GM11168 (cell line): ENCODE measurements around the gene SKI.
"Not testable (repeated sequence)": the region's sequence is repeated elsewhere in the genome, so short reads cannot be mapped to it uniquely, and the experiment has no call there.

Source experiments
- in situ Hi-C: fragments of 300-500 bp; cut with MboI; formaldehyde crosslinking; loops from one replicate; pipeline ENCODE4 v1.12.0; 2022; ENCODE audit warnings: low sequenced_read_pairs; ENCODE audit not compliant: unreplicated experiment

The SKI gene

DNA sequence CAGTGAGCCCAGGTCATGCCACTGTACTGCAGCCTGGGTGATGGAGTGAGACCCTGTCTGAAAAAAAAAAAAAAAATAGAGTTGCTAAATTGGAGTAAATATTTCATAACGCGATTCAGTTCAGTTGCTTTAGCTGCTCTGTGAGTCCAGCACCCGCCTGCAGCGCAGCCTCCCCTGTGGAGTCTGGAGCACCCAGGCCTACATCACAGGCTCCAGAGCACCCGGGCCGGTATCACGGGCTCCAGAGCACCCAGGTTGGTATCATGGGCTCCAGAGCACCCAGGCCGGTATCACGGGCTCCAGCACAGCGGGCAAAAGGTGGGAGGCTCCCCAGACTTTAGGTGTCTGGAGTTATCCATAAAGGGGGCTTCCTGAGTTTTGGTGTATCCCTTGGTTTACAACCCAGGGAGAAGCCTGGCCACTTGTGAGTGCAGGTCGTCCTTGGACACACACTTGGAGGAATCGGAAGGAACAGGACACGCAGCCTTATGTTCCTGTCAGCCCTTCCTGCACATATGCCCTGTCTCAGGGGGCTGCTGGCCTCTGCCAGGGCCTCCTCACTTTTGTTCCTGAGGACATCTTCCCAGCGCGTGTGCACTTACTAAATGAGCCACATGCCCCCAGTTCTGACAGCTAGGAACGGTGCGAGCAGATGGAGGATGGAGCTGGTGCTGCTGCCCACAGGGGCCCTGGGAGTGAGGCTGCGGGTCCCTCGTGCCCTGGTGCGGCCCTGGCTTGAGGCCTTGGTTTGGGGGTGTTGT is 25.1 kb downstream of the SKI start:
- in situ Hi-C loops, result no loop called here

DNA sequence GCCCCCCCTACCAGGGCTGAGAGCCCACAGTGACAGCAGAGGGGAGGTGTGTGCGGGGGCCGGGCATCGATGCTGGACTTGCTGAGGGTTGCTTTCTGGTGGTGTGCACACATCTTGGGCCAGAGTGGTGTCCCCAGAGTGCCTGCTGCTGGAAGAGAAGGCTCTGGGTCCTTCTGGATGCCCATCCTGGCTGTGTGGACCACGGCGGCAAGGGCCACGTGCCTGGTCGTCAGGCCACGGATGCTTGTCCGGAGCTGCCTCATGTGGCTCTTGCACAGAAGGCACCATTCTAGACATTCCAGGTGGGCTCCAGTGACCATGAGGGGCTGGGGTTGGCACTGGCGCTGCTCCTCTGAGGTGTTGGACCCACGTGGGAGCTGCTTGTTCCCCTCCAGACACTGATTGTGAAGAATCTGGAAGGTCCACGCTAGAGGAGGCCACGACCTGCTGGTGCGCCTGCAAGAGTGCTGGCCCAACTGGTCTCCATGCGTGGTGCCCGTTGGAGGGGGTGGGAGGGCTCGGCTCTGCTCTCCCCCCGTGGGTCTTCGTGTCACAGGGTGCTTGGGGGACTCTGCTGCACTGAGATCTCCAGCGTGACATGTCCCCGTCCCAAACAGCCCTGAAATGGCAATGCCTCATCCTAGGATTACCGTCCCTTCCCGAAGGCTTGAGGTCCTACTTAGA is 25.8 kb downstream of the SKI start:
- in situ Hi-C loops, result no loop called here

DNA sequence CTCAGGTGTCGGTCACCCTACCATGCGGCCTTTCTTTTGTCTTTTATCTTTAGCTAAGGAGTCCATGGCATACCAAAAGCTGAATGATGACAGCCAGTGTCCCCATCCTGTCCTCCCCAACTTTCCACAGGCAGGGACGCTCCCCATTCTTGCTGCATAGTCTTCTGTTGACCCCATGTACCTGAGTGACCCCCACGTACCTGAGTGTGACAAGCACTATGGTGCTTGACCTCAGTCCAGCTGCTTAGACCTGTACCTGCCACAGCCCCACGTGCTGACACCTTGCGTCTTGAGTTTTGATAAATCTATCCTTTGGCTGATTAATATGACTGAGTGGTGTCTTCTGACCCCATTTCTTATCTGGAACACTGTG is 26.9 kb downstream of the SKI start:
- in situ Hi-C loops, result no loop called here

DNA sequence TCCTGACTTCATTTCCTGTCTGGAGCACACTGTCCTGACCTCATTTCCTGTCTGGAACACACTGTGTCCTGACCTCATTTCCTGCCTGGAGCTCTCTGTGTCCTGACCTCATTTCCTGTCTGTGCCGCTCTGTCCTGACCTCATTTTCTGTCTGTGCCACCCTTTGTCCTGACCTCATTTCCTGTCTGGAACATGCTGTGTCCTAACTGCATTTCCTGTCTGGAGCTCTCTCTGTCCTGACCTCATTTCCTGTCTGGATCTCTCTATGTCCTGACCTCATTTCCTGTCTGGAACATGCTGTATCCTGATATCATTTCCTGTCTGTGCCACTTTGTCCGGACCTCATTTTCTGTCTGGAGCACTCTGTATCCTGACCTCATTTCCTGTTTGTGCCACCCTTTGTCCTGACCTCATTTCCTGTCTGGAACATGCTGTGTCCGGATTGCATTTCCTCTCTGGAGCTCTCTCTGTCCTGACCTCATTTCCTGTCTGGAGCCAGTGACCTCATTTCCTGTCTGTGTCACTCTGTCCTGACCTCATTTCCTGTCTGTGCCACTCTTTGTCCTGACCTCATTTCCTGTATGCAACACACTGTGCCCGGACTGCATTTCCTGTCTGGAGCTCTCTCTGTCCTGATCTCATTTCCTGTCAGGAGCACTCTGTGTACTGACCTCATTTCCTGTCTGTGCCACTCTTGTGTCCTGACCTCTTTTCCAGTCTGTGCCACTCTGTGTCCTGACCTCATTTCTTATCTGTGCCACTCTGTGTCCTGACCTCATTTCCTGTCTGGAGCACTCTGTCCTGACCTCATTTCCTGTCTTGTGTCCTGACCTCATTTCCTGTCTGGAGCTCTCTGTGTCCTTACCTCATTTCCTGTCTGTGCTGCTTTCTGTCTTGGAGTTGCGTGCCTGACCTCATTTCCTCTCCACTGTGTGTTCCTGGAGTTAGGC is 27.6 kb downstream of the SKI start:
- in situ Hi-C loops, result no loop called here

DNA sequence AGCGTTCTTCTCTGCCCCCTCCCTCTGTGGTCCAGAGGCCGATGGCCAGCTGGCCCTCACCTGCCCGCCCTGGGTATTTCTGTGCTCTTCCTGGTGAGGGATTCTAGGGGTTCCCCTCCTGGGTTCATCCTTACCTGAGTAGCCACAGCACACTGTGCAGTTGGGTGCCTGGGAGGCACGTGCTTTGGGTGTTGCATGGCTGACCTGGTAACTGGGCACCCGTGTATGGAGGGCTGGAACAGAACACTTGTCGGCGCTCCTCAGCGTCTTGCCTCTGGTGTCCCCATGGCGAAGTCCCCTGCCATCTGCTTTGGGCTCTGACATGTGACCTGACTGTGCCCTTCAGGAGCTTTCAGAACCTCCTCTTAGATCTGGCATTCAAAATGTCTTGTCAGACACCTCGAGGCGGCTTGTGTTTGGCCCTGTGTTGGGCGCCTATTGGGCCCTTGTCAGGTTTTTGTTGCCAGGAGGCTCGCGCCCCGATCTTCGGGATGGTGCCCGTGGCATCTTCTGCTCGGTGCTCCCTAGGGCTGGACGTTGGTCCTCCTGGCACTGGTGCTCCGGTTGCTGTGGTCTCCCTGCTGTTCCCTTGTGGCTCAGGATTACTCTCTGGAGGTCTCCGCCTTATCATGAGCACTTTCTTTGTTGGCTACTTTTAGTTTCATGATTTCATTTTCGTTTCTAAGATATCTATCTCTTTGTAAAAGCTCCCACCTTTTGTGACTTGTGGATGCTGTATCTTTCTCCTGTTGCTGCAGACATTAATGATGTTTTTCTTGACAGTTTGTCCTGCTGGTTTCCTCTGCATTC is 28.5 kb downstream of the SKI start:
- in situ Hi-C loops, result no loop called here

DNA sequence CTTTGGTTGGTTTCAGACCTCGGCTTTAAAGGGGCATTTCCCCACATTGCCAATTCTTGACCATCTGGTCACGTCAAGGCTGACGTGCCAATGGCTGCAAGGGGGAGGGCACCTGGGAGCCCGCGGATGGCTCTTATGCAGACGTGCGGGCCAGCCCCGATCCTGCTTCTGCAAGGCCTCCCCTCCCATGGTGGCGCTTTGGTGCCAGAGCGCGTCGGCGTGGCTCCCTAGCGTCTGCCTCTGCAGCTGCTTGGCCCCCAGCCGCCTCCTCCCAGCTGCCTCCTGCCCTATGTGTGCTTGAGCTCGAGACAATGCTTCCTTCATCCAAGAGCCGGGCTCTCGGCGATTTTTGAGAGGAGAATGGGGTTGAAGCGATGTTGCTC is 29.1 kb downstream of the SKI start:
- in situ Hi-C loops, result no loop called here

DNA sequence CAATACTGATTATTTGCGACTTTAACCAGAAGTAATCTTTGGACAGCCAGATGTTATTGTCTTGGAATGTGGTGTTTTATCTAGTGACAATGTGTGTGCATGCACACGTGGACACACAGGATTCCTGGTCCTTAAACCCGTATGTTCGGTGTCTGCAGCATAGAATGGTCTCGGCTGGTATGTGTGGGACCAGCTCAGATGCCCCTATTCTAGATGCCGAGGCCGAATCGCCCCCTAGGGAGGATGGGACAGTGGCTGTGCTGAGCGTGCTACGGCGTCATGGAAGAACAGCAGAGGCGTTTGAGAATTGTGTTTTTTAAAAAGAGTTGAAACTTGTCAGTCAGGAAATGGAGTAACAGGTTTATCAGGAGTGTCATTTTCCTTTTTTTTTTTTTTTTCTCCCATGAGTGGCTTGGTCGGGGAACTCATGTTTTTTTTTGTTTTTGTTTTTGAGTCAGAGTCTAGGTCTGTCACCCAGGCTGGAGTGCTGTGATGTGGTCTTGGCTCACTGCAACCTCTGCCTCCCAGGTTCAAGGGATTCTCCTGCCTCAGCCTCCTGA is 30.1 kb downstream of the SKI start:
- in situ Hi-C loops, result no loop called here

DNA sequence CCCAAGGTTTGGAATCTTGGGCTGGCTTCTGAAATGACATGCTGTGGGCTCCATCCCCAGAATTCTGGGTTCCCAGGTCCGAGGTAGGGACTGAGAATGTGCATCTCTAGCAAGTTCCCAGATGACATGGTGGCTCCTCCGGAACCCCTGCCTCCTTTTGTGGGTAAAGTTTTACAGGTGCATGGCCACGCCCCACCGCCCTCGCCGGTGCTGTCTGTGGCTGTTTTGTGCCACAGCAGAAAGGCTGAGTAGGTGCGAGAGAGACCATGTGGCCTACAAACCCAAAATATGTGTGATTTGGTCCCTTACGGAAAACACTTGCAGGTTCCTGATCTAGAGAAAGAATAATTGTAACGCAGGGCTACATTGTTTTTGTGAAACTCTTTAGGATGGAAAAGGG is 30.9 kb downstream of the SKI start:
- in situ Hi-C loops, result no loop called here

DNA sequence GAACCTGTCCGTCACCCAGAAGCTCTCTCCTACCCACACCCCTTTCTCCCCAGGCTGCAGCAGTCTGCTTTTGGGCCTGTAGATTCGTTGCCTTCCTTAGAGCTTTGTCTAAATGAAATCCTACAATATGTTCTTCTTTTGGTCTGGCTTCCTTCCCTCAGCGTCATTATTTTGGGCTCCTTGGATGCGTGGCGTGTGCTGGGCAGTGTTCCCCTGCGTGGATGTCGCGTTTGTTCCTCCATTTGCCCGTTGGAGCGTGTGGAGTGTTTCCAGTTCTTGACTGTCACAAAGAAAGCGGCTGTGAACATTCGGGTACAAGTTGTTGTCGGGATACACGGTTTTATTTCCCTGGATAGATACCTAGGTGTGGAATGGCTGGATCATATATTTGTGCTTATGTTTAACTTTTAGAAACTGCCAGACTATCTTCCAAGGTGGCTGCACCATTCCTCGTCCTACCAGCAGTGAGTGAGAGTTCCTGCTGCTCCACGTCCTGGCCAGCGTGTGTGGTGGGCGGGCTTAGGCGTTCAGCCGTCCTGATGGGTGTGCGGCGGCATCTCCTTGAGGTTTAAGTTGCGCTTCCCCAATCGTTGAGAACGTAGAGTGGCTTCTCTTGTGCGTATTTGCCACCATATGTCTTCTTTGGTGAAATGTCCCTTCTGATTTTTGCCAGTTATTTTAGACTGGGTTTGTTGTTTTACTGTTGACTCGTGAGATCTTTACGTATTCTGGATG is 31.7 kb downstream of the SKI start:
- in situ Hi-C loops, result no loop called here

DNA sequence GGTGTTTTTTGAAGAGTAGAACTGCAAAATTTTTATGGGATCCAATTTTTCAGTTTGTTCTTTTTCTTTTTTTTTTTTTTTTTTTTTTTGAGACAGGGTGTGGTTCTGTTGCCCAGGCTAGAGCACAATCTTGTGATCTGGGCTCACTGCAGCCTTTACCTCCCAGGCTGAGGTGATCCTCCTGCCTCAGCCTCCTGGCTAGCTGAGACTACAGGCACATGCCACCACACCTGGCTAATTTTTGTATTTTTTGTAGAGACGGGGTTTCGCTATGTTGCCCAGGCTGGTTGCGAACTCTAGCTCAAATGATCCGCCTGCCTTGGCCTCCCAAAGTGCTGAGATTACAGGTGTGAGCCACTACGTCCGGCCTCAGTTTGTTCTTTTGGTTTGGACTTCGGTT is 32.4 kb downstream of the SKI start:
- in situ Hi-C loops, result not testable (repeated sequence)

DNA sequence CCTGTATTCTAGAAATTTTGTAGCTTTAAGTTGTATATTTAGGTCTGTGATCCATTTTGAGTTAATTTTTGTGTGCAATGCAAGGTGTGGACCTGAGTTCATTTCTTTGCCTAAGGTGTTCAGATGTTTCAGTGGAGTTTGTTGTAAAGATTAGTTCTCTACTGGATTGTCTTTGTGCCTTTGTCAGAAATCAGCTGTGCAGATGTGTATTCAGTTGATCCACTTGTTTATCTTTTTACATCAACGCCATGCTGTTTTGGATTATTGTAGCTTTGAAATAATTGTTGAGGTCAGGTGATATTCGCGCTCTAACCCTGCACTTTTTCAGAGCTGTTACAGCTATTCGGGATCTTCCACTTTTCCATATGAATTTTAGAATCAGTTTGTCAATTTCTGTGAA is 32.8 kb downstream of the SKI start:
- in situ Hi-C loops, result no loop called here

DNA sequence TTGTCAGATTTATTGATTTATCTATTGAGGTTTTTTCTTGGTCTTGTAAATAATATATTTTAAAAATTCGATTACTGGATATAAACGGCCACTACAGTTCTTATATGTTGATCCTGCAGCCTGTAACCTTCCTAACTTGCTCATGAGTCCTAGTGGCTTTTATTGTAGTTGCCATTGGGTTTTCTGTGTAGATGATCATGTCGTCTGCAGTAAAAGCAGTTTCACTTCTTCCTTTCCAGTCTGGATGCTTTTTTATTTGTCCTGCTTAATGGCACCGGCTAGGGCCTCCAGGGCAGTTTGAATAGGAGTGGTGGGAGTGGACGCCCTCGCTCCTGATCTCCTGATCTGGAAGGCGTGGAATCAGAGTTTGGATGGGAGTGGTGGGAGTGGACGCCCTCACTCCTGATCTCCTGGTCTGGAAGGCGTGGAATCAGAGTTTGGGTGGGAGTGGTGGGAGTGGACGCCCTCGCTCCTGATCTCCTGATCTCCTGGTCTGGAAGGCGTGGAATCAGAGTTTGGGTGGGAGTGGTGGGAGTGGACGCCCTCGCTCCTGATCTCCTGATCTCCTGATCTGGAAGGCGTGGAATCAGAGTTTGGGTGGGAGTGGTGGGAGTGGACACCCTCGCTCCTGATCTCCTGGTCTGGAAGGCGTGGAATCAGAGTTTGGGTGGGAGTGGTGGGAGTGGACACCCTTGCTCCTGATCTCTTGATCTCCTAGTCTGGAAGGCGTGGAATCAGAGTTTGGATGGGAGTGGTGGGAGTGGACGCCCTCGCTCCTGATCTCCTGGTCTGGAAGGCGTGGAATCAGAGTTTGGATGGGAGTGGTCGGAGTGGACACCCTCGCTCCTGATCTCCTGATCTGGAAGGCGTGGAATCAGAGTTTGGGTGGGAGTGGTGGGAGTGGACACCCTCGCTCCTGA is 33.6 kb downstream of the SKI start:
- in situ Hi-C loops, result not testable (repeated sequence)

DNA sequence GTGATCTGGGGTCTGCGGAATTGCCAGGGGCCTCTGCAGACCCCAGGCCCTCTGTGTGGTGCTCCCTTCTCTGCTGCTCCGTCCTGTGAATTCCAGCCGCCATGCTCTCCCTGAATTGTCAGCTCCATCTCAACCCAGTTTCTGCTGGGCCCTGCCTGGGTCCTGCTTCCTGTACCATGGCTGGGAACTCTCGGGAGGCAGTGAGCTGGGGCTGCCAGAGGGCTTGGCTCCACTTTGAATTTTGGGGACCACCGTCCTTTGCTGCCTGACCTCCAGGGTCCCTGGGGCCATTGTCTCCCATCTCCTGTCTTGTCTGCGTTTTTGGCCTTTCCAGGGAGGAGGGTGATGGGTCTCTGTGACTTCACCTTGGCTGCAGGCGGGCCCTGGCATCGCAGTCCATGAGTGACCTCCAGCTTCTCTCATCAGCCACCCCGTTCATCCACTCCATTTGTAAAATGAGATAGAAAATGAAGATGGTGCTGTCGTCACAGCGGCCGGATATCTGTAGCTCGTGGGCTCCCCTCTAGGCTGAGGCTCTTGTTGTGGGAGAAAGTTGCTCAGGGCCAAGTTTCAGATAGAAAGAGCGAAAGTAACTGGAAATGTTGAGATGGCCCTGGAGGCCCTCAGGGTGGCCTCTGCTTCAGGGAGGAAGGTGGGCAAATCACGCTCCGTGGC is 38.3 kb downstream of the SKI start:
- in situ Hi-C loops, result no loop called here

DNA sequence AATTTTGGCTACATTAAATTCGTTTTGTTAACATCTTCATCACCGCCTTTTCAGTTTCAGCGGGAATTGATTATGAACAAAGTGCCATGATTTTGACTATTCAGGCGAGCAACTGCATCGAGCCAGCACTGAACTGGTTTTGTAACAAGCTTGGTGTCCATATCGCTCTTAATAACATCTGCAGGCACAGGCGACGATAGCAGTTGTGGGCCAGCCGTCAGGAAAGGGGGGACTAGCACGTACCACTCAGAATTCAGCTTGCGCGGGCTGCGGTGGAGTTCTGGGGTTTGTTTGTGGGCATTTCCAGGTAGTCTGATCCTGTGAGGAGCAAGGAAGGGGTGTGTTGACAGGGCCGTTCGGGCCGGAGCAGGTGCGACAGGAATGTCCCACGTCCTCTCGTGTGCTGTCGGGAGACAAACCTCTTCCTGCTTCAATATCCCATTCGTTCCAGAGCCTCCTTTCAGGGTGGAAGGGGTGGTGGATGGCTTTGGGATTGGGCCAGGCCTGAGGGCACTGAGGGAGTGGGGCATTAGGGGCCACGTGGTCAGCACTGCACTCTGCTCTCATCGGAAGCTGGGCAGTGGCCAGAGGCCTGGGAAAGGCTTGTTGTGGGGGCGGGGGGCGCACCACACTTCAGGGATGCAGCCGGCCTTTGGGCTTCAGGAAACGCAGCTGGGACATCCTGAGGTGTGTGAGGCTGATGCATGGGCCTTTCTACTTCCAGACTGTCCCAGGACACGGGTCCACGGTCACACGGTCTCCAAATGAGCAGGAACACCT is 39.1 kb downstream of the SKI start:
- in situ Hi-C loops, result no loop called here

DNA sequence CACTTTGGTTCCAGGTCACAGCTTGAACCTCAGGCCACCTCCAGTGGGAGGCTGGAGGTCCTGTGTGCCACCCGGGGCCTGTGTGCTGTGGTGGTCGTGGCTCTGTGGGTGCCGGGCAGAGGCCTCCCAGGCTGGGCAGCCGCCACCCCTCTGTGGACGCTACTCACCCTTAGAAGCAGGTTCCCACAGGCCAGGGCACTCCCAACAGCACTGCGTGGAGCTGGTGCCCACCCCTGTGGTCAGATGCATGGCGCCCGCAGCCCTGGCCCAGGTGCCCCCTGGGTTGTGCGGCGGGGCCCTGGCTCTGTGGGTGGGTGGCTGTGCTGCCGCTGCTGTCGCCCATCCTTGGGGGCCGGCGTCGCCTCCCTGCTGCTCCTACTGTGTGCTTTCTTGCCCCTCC is 39.7 kb downstream of the SKI start:
- in situ Hi-C loops, result no loop called here

DNA sequence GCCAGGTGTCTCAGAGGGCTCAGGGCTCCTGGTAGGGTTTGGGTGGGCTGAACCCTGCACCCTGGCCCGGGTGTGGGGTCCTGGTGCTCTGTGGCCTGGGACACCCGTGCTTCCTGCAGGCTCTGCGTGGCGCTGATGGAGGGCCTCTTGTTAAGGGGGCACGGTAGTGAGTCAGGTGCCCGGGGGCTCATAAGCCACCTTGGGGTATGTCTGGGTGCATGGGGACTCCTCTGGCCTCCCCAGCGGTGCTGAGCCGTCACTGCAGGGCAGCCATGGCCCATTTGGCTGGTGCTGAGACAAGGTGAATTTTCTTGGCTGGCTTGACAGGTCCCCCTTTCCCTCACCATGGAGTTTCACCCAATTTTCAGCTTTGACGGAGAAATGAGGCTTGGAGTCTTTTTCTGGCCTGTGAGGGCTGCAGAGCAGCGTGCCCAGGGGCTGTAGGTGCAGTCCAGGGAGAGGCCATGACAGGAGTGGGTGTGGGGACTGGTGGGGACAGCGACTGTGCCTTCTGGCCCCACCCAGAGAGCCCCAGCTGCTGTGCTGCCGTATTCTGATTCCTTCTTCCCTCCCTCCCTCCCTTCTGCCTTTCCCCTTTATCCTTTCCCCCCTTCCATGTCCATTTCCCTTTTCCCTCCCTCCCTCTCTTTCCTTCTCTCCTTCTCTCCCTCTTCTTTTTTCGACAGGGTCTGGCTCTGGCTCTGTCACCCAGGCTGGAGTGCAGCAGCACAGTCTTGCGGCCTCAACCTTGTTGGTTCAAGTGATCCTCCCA is 40.4 kb downstream of the SKI start:
- in situ Hi-C loops, result no loop called here
